Omental fat pad (tissue), 4 donors: ENCODE results near the gene MTHFD2L. TPM values are rescaled to one million over a fixed set of nuclear protein-coding genes. Genes with fewer than 3 reads are reported as not detected.

Experiments used
- ATAC-seq: fragments of 150-250 bp; one replicate; pipeline ENCODE4 v1.9.1; 2016; ENCODE audit warnings: mild to moderate bottlenecking, moderate library complexity; ENCODE audit not compliant: low FRiP score
- DNase-seq: peaks from one replicate; pipeline ENCODE4 v3.0.0-alpha.2; 2019; ENCODE audit warnings: low spot score
- CTCF ChIP-seq, 3 donors: fragments of 450-650 bp; IDR thresholded peaks; one replicate each; pipeline ENCODE4 v1.5.1; 2016 to 2017; ENCODE audit warnings: antibody characterized with exemption in 3 of 3, mild to moderate bottlenecking in 3 of 3, moderate library complexity in 2 of 3
- total RNA-seq, 4 donors: library from RNA; depleted of rRNA; stranded (reverse); fragments of >200 nt; gene quantifications; one replicate each; pipeline ENCODE4 v1.1.0, GENCODE V29; 2016

MTHFD2L gene
- total RNA-seq, 4 donors from 2014 or later: 12.2 to 23.2 (median 18.4) TPM

GRCh38 chr4:74158466-74159142, 686 bp downstream of the MTHFD2L start:
- ATAC-seq (no peak), DNase-seq (no peak)
- no peak for TF ChIP-seq CTCF (IDR thresholded peaks at IDR 0.05)

- TF ChIP-seq CTCF (IDR thresholded peaks at IDR 0.05): no peak
- DNase-seq (no peak), ATAC-seq (peak; percentile 42)
Observed at GRCh38 chr4:74159143-74159709, 1.3 kb downstream of the MTHFD2L start.

GRCh38 chr4:74161666-74162450, 3.9 kb downstream of the MTHFD2L start:
- no peak for ATAC-seq
- DNase-seq: no peak
- TF ChIP-seq CTCF (IDR thresholded peaks at IDR 0.05): no peak

GRCh38 chr4:74166135-74166534, 8.2 kb downstream of the MTHFD2L start:
- ATAC-seq: no peak
- DNase-seq: no peak
- no peak for TF ChIP-seq CTCF (IDR thresholded peaks at IDR 0.05)

GRCh38 chr4:74166818-74167217, 8.9 kb downstream of the MTHFD2L start:
- TF ChIP-seq CTCF (IDR thresholded peaks at IDR 0.05): no peak
- ATAC-seq (no peak), DNase-seq (no peak)

GRCh38 chr4:74167585-74167984, 9.7 kb downstream of the MTHFD2L start:
- no peak for DNase-seq
- TF ChIP-seq CTCF (IDR thresholded peaks at IDR 0.05): no peak
- no peak for ATAC-seq
